PFSK-1 (cell line): Measurements from ENCODE around the gene PLXDC2.

Experiments used
- FOXP2 ChIP-seq: optimal IDR thresholded peaks from 2 replicates; pipeline ENCODE3; 2011; ENCODE audit warnings: borderline replicate concordance, control low read depth, inconsistent platforms; ENCODE audit not compliant: insufficient read depth; ENCODE audit errors: extremely low read length, extremely low read depth
- POLR2AphosphoS5 ChIP-seq: IDR thresholded peaks from 2 replicates; pipeline ENCODE4 v1.6.1; 2012; ENCODE audit warnings: low read depth, mild to moderate bottlenecking, control low read depth, low read length, moderate library complexity
- REST ChIP-seq, 2 experiments: IDR thresholded peaks; 2 replicates each; pipeline versions ENCODE4 v1.6.1 to v1.8.0; 2011 to 2012; ENCODE audit warnings: low read depth in 2 of 2, low read length in 2 of 2, control low read depth in 1 of 2, inconsistent platforms in 1 of 2, mild to moderate bottlenecking in 1 of 2, moderate library complexity in 1 of 2; ENCODE audit not compliant: insufficient read depth in 1 of 2
- SIN3A ChIP-seq: IDR thresholded peaks from 2 replicates; pipeline ENCODE4 v1.6.1; 2012; ENCODE audit warnings: mild to moderate bottlenecking, low read length, moderate library complexity, borderline replicate concordance; ENCODE audit not compliant: insufficient read depth
- TAF1 ChIP-seq: IDR thresholded peaks from 2 replicates; pipeline ENCODE4 v1.6.1; 2012; ENCODE audit warnings: low read length, control low read depth, borderline replicate concordance; ENCODE audit not compliant: insufficient read depth

- no peak for TF ChIP-seq REST (IDR thresholded peaks at IDR 0.05; ENCODE audit: insufficient read depth in 1 of 2, low read depth in 2 of 2, low read length in 2 of 2)
- no peak for TF ChIP-seq POLR2AphosphoS5
- no peak for TF ChIP-seq TAF1
- TF ChIP-seq SIN3A = no peak
- no peak for TF ChIP-seq FOXP2
Measured at GRCh38 chr10:19932806-19933371, 116.7 kb downstream of the PLXDC2 start.
